ENCODE data around the gene COX19.

Gene COX19

DNA sequence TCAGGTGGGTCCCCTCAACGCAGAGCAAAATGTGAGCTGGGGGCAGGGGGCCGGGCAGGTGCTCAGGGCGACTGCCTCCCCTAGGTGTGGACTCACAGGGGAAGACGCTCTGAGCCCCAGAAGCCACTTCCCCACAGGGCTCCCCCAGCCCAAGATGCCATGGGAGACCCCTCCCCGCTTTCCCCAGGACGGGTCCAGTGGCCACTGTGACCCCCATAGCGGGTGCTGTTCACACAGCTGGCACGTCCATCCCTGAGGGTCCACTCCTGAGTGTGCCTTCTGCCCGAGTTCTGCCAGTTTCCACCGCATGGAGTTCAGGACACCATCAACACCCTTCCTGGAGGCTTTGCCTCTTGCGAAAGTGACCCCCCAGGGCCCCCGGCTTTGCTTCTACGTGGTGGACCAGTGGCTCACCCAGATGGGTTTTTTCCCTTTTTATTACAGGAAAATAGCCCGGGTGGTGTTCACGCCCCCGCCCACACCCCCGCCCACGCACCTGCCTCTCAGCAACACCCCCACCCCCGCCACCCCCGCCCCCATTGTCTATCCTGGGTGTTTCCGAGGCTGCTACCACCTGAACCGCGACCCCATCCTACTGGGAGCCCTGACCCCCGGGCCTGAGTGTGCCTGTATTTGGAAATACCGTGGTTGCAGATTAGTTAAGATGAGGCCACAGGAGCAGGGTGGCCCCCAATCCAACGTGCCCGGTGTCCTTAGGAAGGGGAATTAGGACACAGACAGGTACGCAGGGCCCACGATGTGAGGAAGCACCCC, 52.8 kb downstream of the COX19 start:
- DNase-seq = no peak

DNA sequence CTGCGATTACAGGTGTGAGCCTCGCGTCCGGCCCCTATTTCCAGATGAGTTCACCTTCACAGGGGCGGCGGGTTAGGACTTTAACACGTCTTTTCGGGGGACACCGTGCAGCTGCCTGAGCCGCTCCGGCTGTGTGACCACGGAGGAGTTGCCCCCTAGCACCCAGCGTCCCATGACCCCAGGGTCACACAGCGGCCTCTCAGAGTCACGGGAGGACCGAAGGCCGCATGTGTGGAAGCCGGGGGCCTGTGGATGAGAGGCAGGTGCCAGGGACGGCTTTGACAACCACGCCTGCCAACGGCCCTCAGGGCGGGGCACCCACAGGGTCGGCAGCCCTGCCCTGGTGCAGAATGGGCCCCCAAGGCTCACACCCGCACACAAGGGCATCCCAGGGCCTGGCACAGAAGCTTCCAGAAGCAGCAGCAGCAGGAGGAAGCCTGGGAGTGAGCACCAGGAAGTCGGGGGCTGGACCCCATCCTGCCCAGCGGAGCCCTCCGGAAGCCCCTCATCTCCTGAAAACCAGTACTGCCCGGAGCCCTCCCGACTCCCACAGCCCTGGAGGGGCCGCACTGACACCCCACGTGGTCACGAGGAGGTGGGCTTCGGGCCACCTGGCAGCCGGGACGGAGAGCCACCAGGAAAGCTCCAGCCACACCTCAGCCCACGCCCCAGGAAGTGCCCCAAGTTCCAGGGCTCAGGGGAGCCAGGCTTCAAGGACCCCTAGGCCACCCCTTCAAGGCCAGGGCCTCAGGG, 53.6 kb downstream of the COX19 start:
- no peak for DNase-seq

DNA sequence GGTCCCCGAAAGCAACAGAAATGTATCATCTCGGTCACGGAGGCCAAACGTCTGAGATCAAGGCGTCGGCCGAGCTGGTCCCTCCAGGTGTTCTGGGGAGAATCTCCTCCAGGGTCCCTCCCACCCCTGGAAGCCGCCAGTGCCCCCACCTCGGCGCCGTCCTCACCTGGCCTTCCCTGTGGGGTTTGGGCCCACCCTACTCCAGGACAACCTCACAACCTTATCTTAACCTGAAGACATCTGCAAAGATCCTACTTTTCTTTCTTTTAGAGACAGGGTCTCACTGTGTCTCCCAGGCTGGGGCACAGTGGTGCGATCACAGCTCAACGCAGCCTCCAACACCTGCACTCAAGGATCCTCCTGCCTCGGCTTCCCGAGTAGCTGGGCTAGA, 54.3 kb downstream of the COX19 start:
- no peak for DNase-seq

DNA sequence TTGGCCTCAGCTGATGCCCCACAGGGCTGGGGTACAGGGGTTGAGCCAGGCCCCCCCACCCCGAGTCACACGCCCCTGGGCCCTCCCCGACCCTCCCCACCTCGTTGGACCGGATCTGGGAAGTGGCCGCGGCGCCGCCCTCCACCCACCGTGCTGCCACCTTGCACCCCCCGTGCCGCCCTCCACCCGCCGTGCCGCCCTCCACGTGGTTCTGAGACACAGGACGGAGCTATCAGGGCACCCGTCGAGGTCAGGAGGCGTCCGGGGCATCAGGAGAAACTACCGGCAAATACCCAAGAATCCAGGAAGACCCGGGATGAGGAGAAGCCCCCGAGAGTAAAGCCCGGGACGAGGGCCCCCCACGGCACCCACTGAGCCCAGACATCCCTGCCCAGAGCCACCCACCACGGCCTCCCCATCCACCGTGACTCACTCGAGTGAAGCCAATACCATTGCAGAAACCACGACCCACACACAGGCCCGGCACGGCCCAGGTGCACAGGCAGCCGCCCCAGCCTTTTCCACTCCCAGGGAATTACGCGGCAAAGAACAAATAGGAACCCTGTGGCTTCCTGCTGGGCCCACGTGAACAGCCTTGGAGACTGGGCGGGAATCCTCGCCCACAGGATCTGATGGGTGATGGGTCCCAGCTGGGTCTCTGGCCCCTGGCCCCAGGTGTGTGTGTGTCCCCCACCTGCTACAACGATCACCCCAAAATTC, 54.8 kb downstream of the COX19 start:
- DNase-seq = no peak

DNA sequence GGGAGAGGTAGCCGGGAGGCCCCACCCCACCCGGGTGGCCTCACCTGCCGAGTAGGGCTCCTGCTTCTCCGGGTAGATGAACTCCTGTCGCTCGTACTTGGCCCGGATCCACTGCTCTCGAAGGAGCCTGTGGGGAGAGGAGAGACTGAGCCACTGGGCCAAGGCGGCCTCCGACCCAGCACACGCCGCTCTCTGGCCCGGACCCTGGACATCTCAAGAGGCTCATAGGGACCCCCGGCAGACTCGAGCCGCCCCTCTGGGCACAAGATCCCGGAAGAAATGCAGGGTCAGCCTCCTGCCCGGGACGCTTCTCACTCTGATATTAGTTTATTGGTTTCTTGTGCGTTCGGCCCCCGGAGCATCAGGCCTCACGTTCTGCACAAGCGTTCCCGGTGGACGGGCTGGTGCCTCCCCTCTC, 55.4 kb downstream of the COX19 start:
- no peak for DNase-seq

DNA sequence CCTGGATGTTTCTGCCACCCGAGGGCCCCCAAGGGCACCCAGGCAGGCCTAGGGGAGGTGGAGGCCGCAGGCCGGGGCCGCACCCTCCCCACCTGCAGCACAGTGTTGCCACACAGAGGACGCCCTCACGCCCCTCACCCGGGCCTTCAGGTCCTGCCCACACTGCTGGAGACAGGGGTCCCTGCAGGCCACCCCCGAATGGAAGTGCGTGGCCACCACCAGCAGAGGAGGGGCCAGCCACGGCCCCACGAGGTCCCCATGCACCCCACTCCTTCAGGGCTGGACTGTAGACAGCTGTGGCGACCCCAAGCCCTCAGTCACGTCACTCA, 56.3 kb downstream of the COX19 start:
- DNase-seq = no peak

DNA sequence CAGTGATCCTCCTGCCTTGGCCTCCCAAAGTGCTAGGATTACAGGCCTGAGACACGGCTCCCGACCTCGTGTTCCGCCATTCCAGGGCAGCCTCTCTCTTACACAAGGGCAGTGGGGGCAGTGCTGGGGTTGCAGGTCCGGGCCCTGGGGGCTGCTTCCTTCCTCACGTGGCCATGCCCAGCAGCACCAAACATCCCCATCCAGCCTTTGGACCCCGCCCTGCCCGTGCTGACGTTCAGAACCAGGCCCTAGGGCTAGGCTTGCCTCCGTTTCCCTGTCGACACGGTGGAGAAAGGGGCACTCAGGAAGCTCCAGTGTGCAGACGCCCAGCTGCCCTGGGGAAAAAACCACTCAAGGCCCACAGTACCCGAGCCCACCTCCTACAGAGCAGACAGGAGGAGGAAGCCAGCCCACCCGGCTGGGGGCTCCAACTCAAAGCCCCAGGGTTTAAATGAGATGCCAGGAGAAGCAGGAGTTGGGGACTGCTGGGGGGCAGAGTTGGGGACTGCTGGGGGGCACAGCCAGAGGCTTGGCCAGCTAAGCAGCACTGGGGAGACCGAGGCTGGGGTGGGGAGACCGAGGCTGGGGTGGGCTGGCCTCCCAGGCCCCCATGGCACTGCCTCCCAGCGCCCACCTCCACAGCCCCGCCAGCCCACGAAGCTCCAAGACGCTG, 56.8 kb downstream of the COX19 start:
- no peak for DNase-seq

DNA sequence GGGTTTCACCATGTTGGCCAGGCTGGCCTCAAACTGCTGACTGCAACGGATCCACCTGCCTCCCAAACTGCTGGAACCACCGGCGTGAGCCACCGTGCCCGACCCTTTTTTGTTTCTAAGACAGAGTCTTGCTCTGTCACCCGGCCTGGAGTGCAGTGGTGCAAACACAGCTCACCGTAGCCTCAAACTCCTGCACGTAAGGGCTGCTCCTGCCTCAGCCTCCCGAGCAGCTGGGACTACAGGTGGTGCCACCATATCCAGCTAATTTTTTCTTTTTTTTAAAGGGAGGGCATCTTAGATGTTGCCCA, 57.3 kb downstream of the COX19 start:
- DNase-seq = no peak

DNA sequence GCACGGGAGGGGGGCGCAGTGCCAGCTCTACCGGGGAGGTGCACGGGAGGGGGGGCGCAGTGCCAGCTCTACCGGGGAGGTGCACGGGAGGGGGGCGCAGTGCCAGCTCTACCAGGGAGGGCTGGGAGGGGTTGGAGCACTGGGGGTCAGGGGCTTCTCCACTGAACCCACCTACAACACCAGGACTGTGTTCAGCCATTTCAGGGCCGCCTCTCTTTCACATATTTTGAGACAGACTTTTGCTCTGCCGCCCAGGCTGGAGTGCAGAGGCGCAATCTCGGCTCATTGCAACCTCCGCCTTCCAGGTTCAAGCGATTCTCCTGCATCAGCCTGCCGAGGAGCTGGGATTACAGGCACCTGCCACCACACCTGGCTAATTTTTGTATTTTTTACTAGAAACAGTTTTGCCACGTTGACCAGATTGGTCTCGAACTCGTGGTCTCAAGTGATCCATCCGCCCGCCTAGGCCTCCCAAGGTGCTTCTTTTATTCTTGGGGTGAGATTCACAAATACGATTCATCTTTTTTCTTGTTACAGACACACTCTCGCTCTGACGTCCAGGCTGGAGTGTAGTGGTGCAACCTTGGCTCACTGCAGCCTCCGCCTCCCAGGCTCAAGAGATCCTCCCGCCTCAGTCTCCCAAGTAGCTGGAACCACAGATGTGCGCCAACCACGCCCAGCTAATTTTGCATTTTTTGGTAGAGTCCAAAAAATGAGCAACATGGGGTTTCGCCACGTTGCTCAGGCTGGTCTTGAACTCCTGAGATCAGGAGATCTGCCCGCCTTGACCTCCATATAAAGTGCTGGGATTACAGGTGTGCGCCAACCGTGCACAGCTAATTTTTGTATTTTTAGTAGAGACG, 57.9 kb downstream of the COX19 start:
- DNase-seq = no peak

DNA sequence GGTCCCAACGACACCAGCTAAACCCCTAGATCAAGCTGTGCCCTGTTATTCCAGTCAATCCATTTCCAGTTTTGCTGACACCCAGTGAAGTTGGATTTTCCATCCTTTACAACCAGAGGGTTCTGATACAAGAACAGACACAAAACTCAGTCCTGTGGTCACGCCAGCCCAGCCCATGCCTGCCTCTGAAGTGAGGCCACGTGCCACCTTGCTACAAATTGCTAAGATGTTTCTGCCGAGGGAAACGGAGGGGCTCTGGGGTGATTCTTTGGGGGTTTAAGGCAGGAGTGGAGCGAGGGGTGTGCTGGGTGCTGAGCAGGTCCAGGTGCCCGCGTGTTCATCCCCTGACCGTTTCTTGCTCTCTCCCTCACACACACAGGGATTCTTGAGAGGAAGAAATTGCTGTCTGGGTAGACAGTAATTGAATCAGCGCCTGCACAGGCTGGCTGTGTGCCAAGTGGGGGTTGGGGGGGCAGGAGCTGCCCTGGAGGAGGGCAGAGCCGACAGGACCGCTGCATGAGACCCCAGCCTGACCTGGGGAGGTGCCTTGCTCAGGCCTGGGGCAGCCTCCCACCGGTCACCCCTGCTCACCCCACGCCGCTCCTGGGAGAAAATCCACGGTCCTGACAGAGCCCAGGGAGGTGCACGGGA, 58.9 kb downstream of the COX19 start:
- no peak for DNase-seq
